HG03103 (cell line): ENCODE data around the gene TPCN1.

Experiments used
- ATAC-seq: cut with Tn5 transposase; IDR thresholded peaks from one replicate; pipeline ENCODE4 v1.9.1; 2021; ENCODE audit warnings: low read depth; ENCODE audit not compliant: unreplicated experiment

The TPCN1 gene

DNA sequence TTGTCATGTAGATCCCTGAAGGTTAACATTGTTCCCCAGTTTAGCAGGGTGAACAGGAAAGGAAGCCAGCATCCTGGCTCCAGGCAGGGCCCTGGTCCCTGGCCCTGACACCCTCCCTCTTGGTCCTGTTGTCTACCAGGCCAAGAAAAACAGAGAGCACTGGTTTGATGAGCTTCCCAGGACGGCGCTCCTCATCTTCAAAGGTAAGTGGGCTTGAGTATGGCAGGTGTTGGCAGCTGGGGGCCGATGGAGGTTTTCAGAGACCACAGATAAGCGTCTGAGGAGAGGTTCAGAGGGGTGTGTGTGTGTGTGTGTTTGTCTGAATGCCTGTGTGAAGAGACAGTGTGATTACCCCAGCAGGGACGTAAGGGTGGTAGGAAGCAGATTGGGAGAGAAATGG, 57.4 kb downstream of the TPCN1 start:
- no peak for ATAC-seq

DNA sequence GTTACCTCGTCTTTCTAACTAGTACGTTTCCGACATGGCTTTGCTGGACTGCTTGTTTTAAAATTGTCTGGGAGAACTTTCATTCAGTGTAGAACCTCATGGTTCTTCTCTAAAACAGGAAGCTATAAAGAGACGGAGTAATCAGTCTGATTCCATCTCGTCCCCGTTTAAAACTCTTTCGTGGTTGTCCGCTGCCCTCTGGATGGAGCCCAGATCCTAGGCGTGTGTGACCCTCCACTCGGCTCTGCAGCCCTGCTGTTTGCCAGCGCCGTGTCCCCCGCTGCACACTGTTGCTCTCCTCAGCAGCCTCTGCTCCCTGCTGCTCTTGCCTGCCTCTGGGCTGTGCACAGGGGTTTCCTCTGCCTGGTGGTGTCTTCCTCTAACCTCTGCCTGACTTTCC, 63.5 kb downstream of the TPCN1 start:
- ATAC-seq: no peak

DNA sequence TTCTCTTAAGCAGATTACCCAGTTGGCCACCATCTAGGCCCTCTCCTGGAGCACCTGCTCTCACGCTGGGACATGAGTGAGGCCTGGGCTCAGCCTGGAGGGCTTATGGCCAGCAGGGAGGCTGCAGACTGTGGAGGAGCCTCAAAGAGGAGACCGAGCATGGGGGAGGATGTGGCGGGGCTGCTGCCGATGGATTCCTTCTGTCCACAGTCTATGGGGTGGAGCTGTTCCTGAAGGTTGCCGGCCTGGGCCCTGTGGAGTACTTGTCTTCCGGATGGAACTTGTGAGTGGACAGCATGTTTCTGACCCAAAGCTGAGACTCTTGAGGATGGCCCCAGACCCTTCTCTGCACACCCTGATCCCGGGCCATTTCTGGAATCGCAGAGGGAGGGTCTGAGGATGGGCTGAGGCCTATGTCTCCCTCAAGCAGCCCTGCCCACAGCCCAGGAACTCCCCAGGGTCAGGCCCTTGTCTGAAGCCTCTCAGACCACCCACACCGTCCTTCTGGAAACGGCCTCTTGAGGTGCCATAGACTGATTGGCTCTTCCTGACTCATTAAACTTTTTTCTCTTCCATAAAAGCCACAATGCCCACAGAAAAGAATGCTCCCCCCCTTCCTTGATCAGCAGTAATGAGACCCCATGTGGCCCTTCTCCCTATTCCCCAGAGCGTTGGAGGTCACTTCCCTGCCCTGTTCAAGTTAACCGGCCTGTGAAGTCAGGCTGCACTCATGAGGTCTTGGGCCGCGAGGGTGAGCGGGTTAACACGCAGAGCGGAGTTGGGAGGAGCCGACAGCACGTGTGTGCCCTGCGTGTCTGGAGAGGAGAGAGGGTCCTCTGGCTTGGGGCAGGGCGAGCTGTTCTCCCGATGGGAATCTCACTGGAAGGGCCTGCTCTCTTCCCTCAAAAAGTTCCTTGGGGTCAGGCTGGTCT, 64.7 kb downstream of the TPCN1 start:
- no peak for ATAC-seq

DNA sequence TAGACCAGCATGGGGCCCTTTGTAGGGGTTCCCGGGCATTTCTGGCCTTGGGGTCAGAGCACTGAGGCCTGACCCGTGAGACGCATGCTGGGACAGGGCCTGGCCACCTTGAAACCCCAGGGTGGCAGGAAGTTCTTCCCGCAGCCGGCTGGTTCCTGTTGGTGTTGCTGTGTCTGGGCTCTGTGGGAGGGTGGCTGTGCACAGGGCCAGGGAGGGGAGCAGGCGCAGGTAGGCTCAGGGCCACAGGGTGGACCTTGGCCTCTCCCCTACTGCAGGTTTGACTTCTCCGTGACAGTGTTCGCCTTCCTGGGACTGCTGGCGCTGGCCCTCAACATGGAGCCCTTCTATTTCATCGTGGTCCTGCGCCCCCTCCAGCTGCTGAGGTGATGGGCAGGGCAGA, 65.4 kb downstream of the TPCN1 start:
- no peak for ATAC-seq

DNA sequence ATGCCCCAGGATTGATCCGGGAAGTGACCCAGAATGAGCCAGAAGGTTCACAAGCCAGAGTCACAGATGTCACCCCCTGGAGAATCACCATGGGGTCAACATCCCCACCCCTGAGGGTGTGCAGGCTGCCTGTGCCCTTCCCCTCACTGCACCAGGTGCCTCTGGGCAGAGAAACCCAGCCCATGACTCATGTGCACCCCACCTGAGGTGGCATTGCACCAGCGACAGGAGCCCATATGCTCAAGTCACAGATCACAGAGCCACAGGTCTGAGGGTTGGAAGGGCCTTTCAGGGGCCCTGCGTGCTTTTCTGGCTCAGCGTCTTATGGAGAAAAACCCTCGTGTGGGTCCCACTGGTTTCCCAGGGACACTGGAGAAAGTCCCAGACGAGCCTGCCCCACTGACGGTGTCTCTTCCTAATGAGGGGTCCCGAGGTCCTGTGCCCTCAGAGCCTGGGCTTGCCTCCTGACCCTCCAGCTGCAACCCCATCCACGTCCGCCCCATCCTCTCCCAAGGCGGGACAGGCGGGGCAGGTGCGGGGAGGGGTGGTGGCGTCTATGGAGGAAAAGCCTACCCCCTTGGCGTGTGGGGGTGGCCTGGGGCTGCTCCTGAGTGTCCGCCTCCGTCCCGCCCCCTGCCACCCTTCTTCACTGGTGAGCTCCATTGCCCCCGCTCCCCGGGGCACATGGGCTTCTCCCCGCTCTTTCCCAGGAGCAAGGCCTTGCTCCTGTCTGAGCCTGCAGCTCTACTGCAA, 66.1 kb downstream of the TPCN1 start:
- ATAC-seq: no peak

DNA sequence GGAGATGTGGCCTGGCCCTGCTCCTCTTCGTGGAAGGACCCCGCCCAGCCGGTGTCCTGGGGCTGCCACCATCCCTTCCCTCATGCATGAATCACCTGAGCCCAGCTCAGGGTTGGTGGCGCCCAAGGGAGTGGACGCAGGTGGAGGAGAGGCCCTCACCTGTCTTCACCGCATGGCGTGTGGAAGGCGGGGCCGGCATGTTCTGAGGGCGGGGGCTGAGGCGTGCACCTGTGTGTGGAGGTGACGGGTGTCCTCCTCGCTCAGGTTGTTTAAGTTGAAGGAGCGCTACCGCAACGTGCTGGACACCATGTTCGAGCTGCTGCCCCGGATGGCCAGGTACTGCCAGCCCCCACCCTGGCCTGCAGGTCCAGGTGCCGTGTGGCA, 66.6 kb downstream of the TPCN1 start:
- ATAC-seq: no peak

DNA sequence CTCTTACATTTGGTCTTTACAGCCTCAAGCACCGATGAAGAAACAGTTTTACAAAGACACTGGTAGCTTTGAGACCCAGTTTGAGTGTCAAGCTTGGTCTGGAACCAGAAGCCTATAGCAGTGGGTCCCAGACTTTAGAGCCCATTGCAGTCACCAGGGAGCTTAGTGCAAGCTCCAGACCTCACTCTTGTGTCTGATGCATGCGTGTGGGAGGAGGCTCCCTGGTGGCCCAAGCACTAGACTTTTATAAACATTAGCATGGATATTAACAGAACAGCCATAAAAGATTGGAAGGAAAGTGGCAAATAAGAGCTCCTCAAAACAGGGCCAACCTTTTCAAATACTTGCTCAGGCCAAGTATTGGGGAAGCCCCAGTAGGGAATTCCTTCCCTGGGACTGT, 68.1 kb downstream of the TPCN1 start:
- ATAC-seq: no peak

DNA sequence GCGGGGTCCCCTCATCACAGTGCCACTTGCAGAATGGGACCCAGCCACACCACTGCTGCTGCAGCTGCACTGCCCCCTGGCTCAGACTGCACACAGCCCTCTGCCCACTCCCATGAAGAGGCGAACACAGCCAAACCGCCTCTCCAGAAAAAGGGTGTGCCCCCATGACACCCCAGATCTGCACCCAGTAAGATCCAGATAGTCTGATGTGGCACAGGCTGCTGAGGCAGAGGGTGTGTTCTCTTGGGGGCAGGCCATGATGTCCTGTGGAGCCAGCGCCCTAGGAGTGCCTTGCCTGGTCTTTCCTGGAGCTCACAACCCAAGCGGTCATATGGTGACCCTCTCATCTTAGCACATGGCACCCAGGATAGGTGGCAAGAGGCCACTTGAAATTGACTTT, 69.2 kb downstream of the TPCN1 start:
- no peak for ATAC-seq

DNA sequence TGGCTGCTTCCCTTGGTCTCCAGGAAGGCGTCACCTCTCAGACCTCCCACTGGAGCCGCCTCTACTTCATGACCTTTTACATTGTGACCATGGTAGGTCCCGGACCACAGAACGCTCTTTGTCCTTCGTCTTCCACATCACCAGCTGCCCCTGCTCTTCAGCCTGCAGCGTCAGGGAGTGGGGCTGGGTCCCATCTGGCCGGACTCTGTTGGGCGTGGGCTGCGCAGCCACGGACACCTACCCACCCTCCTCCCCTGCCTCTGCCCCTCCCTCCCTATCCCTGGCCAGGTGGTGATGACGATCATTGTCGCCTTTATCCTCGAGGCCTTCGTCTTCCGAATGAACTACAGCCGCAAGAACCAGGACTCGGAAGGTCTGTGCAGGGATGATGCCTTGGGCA, 70.3 kb downstream of the TPCN1 start:
- ATAC-seq: no peak

DNA sequence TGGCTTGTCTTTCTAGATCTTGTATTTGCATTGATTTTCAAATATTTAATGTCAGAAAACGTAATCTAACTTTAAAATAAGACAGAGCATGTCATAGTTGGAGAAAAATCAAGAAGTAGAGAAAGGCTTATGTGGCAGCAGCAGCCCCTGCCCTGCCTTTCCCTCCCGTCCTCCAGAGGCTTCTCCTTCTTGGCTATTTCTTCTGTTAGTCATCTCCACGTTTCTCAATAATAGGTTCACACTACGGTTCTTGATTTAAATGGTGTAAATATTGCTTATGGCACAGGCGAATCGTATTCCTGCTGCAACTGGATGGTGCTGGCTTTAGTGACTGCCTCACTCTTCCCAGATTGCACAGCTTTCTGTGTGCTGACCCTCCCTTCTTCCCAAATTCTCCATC, 70.8 kb downstream of the TPCN1 start:
- ATAC-seq: no peak

DNA sequence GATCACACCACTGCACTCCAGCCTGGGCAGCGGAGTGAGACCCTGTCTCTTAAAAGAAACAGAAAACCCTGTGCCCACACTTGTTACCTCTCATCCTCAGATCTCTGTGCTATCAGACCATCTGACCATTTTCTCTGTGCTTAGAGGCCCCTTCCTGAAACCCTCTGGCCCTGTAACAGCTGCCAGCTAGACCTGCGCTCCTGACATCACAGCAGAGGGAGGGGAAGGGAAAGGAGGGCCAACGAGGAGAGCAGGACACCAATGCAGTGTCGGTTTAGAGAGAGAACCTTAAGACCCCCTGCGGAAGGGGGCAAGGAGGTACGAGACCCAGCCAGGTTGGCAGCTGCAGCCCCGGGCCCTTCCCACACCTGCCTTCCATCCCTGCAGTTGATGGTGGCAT, 71.3 kb downstream of the TPCN1 start:
- no peak for ATAC-seq

DNA sequence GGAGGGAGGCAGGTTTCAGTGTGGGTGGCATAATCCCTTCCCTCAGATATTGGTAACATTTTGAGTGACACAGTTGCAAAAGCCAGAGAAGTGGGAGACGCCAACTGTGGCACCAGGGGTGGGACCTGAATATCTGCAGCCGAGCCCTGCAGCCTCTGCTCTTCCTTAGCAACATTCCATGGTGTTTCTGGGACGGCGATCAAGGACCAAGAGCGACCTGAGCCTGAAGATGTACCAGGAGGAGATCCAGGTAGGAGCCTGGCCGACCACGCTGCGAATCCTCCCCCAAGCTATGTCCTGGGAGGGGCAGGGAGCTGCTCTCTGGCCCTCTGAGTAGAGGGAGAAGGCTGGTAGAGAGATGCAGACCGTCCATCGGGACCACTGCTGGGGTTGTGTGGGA, 71.8 kb downstream of the TPCN1 start:
- no peak for ATAC-seq

DNA sequence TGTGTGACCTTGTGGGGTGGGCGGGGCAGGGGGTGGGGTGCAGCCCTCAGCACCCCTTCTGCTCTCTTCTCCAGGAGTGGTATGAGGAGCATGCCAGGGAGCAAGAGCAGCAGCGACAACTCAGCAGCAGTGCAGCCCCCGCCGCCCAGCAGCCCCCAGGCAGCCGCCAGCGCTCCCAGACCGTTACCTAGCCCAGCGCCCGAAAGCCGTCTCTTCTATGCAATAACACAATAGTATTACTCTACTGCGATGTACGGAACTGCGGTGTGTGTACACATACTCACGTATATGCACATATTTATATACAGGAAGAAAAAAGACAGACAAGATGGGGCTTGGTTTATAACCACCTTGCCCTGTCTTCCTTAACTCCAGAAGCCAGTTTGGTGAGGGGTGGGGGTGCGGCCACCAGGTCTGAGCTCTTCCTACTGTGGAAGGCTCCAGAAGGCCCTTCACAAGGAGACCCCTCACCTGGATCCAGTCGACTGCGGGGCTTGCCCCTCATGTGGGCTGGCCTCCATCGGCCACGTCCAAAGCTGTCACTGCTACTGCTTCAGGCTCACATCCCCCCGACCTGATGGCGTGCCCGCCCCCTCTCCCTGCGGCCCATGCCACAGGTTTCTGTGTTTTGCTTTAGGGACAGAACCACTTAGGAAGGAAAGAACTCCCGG, 74.8 kb downstream of the TPCN1 start:
- no peak for ATAC-seq

DNA sequence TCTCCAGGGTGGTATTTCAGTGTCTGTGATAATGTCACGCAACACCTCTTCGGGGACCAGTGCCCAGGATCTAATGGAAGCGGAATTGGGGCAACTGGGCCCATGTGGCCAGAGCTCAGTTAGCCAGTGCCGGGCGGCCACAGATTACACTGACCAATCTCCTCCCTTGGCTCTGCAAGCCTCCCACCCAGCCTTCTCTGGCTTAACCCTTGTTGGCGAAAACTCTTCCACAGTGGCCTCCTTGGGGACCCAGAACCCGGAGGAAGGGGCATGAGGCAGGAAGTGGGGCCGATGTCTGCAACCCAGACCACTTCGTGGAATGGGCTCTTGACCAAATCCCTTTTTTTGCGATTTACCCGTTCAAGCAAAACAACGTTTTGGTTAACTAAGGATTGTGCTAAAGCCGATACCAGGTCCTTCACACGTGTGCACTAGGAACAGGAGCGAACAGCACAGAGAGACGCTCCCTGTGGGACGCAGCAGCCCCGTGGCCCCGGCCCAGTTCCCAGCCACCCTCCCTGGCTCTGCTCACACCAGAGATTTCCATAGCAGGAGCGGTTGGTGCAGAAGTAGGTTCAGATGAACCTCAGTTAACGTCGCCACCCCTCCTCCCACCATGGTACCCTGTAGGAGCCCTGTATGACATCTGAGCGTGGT, 75.4 kb downstream of the TPCN1 start:
- ATAC-seq: no peak

DNA sequence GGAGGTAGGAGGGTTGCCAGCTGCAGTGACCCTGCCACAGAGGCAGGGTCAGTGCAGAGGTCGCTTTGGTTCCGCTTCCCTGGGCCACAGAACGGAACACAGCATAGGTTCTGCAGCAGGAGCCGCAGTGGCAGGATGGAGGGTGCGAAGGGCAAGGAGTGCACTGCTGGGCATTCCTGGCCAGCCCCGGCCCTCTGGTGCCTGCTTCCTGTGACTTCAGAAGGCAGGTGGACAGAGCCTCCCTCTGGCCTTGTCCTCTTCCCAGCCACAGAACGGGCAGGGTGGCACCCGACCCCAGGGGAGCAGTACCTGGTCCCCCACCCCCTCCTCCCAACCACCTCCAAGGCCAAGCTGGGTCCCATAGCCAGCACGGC, 75.9 kb downstream of the TPCN1 start:
- no peak for ATAC-seq

DNA sequence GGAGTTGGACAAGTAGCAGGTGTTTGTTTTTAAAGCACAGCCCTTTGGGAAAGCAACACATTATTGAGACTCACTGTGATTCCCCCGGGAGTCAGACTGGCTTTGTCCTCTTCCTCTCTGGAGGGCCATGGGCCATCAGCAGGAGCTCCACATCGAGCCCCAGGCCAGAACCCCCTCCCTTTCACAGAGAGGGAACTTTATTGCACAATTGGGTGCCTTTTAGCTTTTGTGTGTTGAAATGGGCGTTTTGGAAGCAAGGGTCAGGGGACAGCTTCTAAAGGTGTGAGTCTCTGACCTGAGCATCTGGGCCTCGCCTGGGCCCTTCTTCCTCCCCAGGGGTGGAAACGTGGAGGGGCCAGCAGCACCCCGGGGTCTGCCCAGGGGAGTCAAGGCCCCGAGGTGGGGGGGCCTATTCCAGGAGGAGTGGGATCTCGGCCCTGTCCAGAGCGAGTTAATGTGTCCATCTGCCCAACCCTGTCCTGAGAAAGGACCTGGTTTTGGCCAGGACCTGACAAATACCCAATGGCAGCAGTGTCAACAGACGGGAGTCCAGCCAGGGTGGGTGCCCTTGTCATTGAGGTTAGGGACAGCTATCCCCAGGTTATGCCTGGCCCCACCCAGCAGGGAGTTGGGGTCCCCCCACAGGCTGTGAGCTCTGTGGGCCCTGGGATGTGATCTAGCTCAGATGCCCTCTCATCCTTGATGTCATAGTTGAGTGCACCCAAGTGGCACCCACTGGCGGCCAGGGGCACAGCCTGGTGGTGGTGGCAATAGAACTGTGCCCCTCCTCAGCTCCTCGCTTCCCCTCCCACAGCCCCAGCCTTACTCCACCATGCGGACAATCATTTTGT, 76.6 kb downstream of the TPCN1 start:
- ATAC-seq: no peak

DNA sequence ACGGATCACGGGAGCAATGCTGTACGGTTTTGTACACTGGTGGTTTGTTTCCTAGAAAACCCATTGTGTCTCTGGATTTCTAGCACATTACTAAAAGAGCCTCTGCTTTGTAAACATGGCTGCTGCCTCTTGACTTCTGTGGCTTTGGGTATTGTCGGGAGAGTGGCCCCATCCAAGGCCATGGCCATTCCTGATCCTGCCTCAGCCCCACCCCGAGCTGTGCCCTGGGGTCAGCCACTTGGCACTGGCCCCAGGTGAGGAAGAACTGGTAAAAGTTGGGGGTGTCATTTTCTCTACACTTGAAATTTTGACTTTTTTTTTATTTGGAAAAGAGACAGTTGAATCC, 77.2 kb downstream of the TPCN1 start:
- ATAC-seq: no peak

DNA sequence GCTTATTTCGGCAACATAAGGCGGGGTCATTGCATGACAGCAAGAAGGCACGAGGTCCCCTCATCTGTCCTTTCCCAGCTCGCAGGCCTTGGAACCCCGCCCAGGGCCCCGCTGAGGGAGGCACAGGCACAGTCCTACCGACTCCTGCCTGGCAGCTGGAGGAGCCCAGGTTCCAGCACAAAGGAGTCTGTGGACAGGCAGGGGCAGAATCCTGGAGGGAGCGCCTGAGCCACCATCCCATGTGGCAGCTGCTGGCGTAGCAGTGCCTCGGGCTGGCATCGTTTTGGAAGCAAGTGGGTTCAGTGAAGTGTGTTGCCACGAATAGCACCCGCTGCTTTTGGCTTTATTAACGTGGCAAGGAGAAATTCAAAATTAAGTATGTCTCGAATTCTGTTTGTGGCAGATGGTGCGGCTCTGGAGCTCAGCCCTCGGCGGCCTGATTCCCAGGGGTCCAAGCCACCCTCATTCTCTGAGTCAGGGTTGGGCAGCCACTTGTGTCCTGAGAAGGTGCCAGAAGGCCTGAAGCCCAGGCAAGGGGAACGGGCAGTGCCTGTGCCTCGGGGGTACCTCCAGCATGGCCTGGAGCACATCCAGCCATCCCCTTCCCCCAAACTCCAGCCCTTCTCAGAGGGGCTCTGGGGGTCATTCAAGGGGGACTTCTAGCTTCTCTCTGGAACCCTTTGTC, 77.7 kb downstream of the TPCN1 start:
- ATAC-seq: no peak

DNA sequence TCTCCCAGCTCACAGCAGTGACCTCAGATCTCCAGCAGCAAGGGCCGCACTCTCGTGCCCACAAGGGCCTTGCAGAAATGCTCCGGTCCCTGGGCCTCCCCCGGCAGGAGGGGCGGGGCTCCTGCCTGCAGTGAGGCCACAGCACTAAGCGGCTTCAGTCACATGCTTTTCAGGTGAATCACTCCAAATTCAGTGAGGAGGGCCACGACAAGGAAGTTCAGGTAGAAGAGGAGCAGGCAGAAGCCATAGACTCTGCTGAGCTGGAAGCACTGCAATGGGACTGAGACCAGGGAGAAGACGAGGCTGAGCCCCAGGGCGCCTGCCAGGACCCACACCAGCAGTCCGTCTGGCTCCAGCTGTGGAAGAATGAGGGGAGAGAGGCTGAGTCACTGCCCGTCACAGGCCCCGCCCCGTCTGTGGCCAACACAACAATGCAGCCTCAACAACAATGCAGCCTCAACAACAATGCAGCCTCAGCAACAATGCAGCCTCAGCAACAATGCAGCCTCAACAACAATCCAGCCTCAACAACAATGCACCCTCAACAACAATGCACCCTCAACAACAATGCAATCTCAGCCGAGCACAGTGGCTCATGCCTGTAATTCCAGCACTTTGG, 78.5 kb downstream of the TPCN1 start:
- no peak for ATAC-seq
